Naive thymus-derived CD8-positive, alpha-beta T cell (primary cell): ENCODE data around the gene RPL32. TPM values are rescaled to one million over a fixed set of nuclear protein-coding genes. Genes with fewer than 3 reads are reported as not detected.
"Not testable (repeated sequence)": the region's sequence is repeated elsewhere in the genome, so short reads cannot be mapped to it uniquely, and the experiment has no call there.

Source experiments
- ATAC-seq, 2 donors: fragments of 150-1000 bp; cut with Tn5 transposase in 1 of 2; sonication (Bioruptor Pico), chemical (Tn5 transposase) in 1 of 2; 1 replicate in 1 of 2; 2 replicates in 1 of 2; pipeline ENCODE4 v1.10.0; 2021; ENCODE audit warnings: mild to moderate bottlenecking in 2 of 2, moderate library complexity in 2 of 2
- POLR2A ChIA-PET: fragments of 350-600 bp; sonication (Branson Sonifier 250); formaldehyde crosslinking; loops from one replicate; lab custom pipeline; 2021; ENCODE audit warnings: antibody characterized with exemption; lab: Charles Lee
- DNase-seq, 10 donors: peaks; one replicate each; pipeline versions ENCODE4 v3.0.0 to v3.0.0-alpha.2; 2020 to 2022
- H3K27ac Mint-ChIP-seq, 10 donors: one replicate each; pipeline ENCODE4 v1.8.0; 2020 to 2022; ENCODE audit warnings: mild to moderate bottlenecking in 10 of 10, mixed read lengths in 10 of 10, moderate library complexity in 4 of 10, inconsistent platforms in 1 of 10
- H3K27me3 Mint-ChIP-seq, 5 donors: one replicate each; pipeline ENCODE4 v1.8.0; 2021 to 2022; ENCODE audit warnings: mixed read lengths in 5 of 5
- H3K36me3 Mint-ChIP-seq, 3 donors: one replicate each; pipeline ENCODE4 v1.8.0; 2020 to 2022; ENCODE audit warnings: mixed read lengths in 3 of 3, mild to moderate bottlenecking in 2 of 3, inconsistent platforms in 1 of 3
- H3K4me1 Mint-ChIP-seq, 4 donors: one replicate each; pipeline ENCODE4 v1.8.0; 2021 to 2022; ENCODE audit warnings: mixed read lengths in 4 of 4
- H3K4me3 Mint-ChIP-seq, 10 donors: one replicate each; pipeline ENCODE4 v1.8.0; 2020 to 2022; ENCODE audit warnings: mild to moderate bottlenecking in 10 of 10, mixed read lengths in 10 of 10, moderate library complexity in 6 of 10, inconsistent platforms in 1 of 10
- H3K9me3 Mint-ChIP-seq, 9 donors: one replicate each; pipeline ENCODE4 v1.8.0; 2020 to 2022; ENCODE audit warnings: mixed read lengths in 9 of 9, mild to moderate bottlenecking in 3 of 9, inconsistent platforms in 1 of 9, moderate library complexity in 1 of 9
- polyA plus RNA-seq, 3 donors: library from polyadenylated mRNA; unstranded; fragments of 300-500 nt; fragmentation: Illumina TruSeq; gene quantifications; one replicate each; pipeline ENCODE4 v1.2.3, GENCODE V29; 2021
- total RNA-seq, 8 experiments: library from RNA in 2 of 8; stranded (reverse) in 2 of 8; gene quantifications; one replicate each; pipeline ENCODE4 v1.2.3 and lab custom pipeline; 2021 to 2026

The RPL32 gene
- total and polyA plus RNA-seq, 5 experiments from 2014 or later, result 4,123 to 5,220 (median 4,376) TPM

DNA sequence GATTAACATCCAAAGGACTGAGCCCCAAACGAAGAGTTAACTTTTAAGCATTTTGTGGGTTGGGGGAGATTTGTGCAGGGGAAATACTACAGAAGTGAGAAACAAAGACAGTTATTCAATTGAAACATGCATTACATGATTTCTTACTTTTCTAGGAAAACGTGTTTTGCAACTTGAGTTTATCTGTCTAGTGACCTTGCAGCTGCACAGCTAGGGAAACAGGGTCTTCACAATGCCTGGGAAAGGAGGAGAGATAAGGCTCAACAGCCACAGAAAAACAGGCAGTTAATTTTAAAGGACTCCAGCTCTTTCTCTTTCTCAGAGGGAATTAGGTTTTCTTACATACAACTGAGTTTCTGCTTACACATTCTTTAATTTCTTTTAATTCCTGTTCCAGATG, 37.4 kb upstream of the RPL32 start:
- ATAC-seq, H3K4me1 Mint-ChIP-seq, H3K36me3 Mint-ChIP-seq, H3K4me3 Mint-ChIP-seq, DNase-seq, H3K9me3 Mint-ChIP-seq, POLR2A ChIA-PET: not testable (repeated sequence)
- Mint-ChIP-seq H3K27me3 (peaks cover 6 to 22% (median 14%) of the 10 kb centered on the region in 5 donors), H3K27ac (peak overlapping the region in 1 of 10 donors; percentile 62)

DNA sequence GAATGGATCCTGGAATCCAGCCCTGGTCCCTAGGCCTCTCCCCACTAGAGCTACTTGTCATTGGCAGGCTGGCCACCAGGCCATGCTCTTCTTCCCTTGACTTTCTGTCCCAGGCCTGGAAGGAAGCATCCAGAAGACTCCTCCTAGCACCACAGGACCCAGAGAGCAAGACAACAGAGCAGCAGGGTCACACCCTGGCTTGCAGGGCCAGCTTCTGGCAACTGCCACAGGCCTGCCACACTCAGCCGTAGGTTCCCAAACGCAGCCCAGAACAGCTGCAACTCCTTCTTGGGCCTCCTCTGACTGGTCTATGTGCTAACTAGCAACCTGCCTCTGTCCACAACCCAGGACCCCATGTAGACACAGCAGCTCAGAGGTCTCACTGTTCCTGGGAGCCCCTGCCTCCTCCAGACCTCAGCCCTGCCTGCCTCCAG, 36.8 kb upstream of the RPL32 start:
- Mint-ChIP-seq H3K9me3 (peaks cover 0 to 2% (median 0%) of the 10 kb centered on the region in 9 donors), H3K4me1 (peaks cover 0 to 9% (median 6%) of the 10 kb centered on the region in 4 donors), H3K4me3 (no peak overlapping the region), H3K27me3 (peaks cover 6 to 25% (median 14%) of the 10 kb centered on the region in 5 donors), H3K27ac (no peak overlapping the region), H3K36me3 (no peaks in the 10 kb centered on the region)
- ATAC-seq (no peak), DNase-seq (no peak)
- POLR2A ChIA-PET, result interaction anchor here (0.5 kb wide), 1 partner anchor 50 kb away, joined by 7 read pairs; no protein-coding TSS in a partner anchor

DNA sequence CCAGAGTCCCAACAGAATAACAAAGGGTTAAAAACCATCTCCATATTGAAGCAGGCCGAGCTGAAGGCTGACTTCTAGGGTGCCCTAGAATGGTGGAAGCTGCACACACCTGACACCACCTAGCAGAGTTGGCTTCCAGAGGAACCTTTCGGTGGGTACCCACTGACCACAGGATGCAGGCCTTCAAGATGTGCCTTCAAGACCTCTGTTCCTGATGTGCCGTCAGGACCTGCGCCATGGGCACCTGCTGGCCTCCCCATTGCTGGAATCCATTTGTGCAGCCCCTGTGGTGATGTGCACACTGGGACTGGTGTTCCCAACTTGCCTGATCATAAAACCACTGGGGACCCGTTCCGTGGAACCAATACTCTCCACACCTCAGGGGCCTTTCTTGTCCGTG, 35.7 kb upstream of the RPL32 start:
- H3K27ac Mint-ChIP-seq, result no peak overlapping the region
- no peak overlapping the region for H3K4me3 Mint-ChIP-seq
- no peaks in the 10 kb centered on the region for H3K36me3 Mint-ChIP-seq
- ATAC-seq (no peak), DNase-seq (no peak)
- H3K27me3 Mint-ChIP-seq, result peaks cover 6 to 25% (median 12%) of the 10 kb centered on the region in 5 donors
- peaks cover 0 to 2% (median 0%) of the 10 kb centered on the region in 9 donors for H3K9me3 Mint-ChIP-seq
- POLR2A ChIA-PET, result no interaction called here
- peaks cover 0 to 7% (median 6%) of the 10 kb centered on the region in 4 donors for H3K4me1 Mint-ChIP-seq

DNA sequence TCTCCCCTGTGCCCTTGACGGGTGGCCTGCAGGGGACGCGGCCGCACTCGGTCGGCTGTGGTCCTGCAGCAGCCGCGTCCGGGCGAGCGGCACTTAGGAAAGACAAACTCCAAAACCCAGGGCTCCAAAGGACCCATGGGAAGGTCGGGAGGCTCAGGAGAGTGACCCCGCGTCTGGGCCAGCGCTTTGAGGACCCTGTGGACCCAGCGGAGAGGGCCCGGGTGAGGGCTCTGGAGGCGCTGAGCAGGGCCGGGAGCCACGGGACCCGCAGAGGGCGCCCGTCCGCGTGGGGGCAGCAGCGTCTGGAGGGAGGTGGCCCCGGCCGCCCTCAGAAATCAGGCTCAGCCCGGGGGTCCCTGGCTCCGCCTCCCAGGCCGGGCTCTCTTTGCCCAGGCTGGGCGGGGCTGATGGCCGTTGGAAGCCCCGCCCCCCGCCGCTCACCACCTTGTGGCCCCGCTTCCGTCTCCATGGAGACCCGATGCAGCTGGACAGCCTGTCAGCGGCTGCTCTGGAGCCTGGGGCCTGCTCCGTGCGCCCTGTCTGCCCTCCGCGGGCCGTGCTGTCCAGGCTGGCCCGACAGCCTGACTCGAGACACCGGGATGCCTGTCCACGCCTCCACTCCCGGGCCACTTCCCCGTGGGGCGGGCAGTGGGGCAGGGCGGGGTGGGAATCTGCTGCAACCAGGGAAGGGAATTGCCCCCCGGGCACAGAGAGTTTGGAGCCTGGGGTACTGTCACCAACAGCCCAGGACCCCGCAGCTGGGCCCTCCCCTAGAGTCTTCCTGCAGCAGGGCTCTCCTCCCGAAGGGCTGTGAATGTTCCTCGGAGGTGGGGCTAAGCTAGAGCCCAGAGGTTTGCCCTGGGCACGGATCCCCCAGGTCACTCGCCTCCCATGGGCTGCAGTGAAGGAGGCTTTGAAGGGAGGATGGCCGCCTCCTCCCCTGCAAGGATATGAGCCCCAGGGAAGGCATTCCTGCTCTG, 34.8 kb upstream of the RPL32 start:
- ATAC-seq (peak; percentile 62 to 69), DNase-seq (peak in 5 of 10 donors; percentile 18 to 35 (median 23))
- Mint-ChIP-seq H3K9me3 (no peaks in the 10 kb centered on the region), H3K36me3 (no peaks in the 10 kb centered on the region), H3K4me1 (peaks cover 0 to 6% (median 5%) of the 10 kb centered on the region in 4 donors), H3K4me3 (peak overlapping the region in 2 of 10 donors; percentile 48 to 57), H3K27ac (no peak overlapping the region), H3K27me3 (peaks cover 6 to 25% (median 8%) of the 10 kb centered on the region in 5 donors)
- POLR2A ChIA-PET, result interaction anchor here (0.6 kb wide), 1 partner anchor 25 kb away, joined by 3 read pairs; no protein-coding TSS in a partner anchor

DNA sequence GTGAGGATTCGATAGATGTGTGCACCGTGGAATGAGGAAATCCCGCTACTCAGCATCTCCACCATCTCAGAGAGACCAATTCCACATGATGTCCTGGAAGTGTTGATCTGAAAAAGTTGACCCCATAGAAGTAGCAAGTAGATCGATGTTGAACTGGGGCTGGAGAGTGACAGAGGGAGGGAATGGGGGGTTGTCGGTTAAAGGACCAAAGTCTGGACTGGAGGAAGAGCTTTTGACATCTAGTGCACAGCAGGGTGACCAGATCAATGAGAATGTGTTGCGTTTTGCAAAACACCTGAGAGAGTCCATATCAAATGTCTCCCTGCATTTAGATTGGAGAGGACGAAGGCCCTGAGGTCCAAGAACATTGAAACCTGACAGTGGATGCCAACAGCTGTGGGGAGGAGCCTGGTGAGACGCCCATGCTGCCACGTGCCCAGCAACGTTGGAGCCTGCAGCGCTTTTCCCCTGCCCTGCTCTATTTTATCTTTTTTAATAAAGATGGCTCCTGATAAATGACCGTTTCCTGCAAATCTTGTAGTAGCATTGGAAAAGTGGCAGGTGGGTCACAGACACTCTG, 30.1 kb upstream of the RPL32 start:
- H3K27ac Mint-ChIP-seq, result no peak overlapping the region
- no peaks in the 10 kb centered on the region for H3K9me3 Mint-ChIP-seq
- H3K4me3 Mint-ChIP-seq, result no peak overlapping the region
- POLR2A ChIA-PET, result no interaction called here
- ATAC-seq, result no peak
- peaks cover 12 to 62% (median 23%) of the 10 kb centered on the region in 5 donors for H3K27me3 Mint-ChIP-seq
- H3K36me3 Mint-ChIP-seq, result no peaks in the 10 kb centered on the region
- no peak for DNase-seq
- H3K4me1 Mint-ChIP-seq, result peaks cover 11 to 29% (median 21%) of the 10 kb centered on the region in 4 donors

DNA sequence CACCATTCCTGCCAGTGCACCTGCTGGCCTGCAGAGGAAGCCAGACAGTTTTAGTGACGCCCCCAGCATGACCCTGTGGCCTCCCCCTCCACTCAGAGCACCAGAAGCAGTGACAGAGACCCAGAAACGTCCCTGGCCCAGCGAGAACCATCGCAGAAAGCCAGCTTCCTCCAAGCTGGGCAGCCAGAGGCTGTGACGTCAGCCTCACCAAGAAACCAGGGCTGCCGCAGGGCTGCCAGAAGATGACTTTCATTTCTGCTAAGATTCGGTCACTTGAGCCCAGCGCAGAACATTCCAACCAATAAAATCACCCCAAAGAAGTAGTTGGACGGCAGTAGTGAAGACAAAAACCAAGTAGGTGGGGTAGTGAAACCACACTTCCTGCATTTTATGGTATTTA, 29.6 kb upstream of the RPL32 start:
- Mint-ChIP-seq H3K27ac (peak overlapping the region in 3 of 10 donors; percentile 77 to 83 (median 83)), H3K27me3 (peaks cover 12 to 66% (median 25%) of the 10 kb centered on the region in 5 donors), H3K9me3 (peaks cover 0 to 3% (median 0%) of the 10 kb centered on the region in 9 donors), H3K4me3 (peak overlapping the region in 4 of 10 donors; percentile 12 to 45 (median 26)), H3K36me3 (no peaks in the 10 kb centered on the region), H3K4me1 (peaks cover 11 to 29% (median 21%) of the 10 kb centered on the region in 4 donors)
- ATAC-seq (peak in 1 of 2 donors; percentile 32), DNase-seq (peak in 1 of 10 donors; percentile 15)
- POLR2A ChIA-PET, result no interaction called here

DNA sequence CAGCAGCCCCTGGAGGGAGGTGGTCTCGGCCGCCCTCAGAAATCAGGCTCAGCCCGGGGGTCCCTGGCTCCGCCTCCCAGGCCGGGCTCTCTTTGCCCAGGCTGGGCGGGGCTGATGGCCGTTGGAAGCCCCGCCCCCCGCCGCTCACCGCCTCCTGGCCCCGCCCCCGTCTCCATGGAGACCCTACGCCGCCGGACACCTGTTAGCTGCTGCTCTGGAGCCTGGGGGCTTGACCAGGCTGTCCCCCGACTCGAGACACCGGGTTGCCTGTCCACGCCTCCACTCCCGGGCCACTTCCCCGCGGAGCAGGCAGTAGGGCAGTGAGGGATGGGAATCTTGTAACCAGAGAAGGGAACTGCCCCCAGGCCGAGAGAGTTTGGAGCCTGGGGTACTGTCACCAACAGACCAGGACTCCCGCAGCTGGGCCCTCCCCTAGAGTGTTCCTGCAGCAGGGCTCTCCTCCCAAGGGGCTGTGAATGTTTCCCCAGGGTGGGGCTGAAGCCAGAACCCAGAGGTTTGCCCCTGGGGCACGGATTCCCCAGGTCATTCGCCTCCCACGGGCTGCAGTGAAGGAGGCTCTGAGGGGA, 27.8 kb upstream of the RPL32 start:
- H3K27ac Mint-ChIP-seq, result peak overlapping the region in 1 of 10 donors; percentile 65
- H3K4me1 Mint-ChIP-seq, result peaks cover 13 to 24% (median 15%) of the 10 kb centered on the region in 4 donors
- POLR2A ChIA-PET, result no interaction called here
- peaks cover 0 to 4% (median 0%) of the 10 kb centered on the region in 3 donors for H3K36me3 Mint-ChIP-seq
- ATAC-seq (no peak), DNase-seq (peak in 2 of 10 donors; percentile 18 to 33)
- H3K9me3 Mint-ChIP-seq, result peaks cover 0 to 15% (median 5%) of the 10 kb centered on the region in 9 donors
- H3K27me3 Mint-ChIP-seq, result peaks cover 6 to 56% (median 20%) of the 10 kb centered on the region in 5 donors
- H3K4me3 Mint-ChIP-seq, result peak overlapping the region in 7 of 10 donors; percentile 4 to 92 (median 79)

DNA sequence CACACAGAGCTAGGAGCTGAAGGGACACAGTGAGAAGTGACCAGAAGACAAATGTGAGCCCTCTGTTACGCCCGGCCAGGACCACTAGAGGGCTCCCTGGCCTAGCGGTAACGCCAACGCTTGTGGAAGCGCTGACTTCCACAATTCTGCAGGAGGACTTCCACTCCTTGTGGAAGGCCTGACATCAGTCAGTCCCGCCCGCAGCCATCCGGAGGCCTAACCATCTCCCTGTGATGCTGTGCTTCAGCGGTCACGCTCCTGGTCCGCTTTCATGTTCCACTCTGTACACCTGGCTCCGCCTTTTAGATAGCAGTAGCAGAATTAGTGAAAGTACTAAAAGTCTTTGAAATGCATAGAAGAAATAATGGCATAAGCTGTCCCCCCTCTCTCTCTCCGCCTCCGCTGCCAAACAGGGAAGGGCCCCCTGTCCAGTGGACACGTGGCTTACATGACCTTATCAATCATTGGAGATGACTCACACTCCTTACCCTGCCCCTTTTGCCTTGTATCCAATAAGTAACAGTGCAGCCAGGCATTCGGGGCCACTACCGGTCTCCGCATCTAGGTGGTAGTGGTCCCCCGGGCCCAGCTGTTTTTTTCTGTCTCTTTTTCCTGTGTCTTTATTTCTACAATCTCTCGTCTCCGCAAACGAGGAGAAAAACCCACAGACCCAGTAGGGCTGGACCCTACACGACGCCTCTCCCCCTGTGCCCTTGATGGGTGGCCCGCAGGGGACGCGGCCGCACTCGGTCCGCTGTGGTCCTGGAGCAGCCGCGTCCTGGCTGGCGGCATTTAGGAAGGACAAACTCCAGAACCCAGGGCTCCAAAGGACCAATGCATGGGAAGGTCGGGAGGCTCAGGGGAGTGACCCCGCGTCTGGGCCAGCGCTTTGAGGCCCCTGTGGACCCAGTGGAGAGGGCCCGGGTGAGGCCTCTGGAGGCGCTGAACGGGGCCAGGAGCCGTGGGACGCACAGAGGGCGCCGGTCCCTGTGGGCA, 27.0 kb upstream of the RPL32 start:
- H3K27me3 Mint-ChIP-seq, result peaks cover 6 to 48% (median 20%) of the 10 kb centered on the region in 5 donors
- POLR2A ChIA-PET, result no interaction called here
- peak; percentile 84 to 88 for ATAC-seq

DNA sequence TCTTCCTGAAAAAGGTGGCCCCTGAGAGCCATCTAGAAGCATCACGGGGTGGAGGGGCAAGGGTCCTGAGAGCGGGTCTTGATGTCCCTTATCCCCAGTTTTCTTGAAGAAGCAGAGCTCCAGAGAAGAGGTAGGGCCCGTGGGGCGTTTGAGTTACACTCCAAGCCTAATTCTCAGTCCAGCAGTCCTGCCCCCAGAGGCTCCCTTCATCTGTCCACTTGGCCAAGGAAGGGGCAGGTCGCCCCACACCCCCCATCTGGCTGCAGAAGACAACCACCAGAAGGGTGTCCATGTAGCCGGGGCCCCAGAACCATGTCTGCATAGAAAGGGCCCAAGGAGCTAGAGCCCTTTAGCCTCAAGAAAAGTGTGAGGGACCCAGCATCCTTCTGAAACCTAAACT, 25.5 kb upstream of the RPL32 start:
- peaks cover 0 to 4% (median 0%) of the 10 kb centered on the region in 3 donors for H3K36me3 Mint-ChIP-seq
- no peak for DNase-seq
- peaks cover 13 to 24% (median 15%) of the 10 kb centered on the region in 4 donors for H3K4me1 Mint-ChIP-seq
- no peak overlapping the region for H3K27ac Mint-ChIP-seq
- ATAC-seq, result no peak
- H3K9me3 Mint-ChIP-seq, result peaks cover 0 to 15% (median 5%) of the 10 kb centered on the region in 9 donors
- H3K4me3 Mint-ChIP-seq, result no peak overlapping the region
- H3K27me3 Mint-ChIP-seq, result peaks cover 6 to 48% (median 20%) of the 10 kb centered on the region in 5 donors
- POLR2A ChIA-PET, result no interaction called here

More for the DNA sequence above, 27.0 kb upstream of the RPL32 start:
- Mint-ChIP-seq H3K27ac (peak overlapping the region in 4 of 10 donors; percentile 2 to 78 (median 44)), H3K4me1 (peaks cover 13 to 24% (median 15%) of the 10 kb centered on the region in 4 donors), H3K4me3 (peak overlapping the region; percentile 78 to 93 (median 88)), H3K36me3 (peaks cover 0 to 4% (median 0%) of the 10 kb centered on the region in 3 donors), H3K9me3 (peaks cover 0 to 15% (median 5%) of the 10 kb centered on the region in 9 donors)
- peak; percentile 19 to 70 (median 53) for DNase-seq

DNA sequence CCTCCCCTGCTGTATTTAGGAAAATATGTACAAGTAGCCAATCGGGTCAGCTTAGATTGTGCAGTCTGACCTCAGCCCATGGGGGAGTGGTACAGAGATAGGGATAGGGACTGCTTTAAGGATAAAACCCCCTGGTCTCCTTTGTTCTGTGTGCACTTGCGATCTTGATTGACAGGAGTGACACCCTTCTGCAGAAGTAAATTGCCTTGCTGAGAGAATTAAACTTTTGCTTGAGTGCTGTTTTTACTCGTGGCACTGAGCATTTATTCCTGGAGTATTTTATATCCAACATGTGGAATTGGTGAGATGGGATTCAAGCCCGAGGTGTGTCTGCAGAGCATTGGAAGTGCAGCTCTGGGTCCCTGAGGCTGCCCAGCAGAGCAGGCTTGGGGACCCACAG, 23.9 kb upstream of the RPL32 start:
- H3K9me3 Mint-ChIP-seq, result peaks cover 0 to 15% (median 5%) of the 10 kb centered on the region in 9 donors
- POLR2A ChIA-PET, result no interaction called here
- H3K4me3 Mint-ChIP-seq, result no peak overlapping the region
- H3K36me3 Mint-ChIP-seq, result peaks cover 0 to 4% (median 0%) of the 10 kb centered on the region in 3 donors
- peaks cover 6 to 41% (median 20%) of the 10 kb centered on the region in 5 donors for H3K27me3 Mint-ChIP-seq
- no peak overlapping the region for H3K27ac Mint-ChIP-seq
- DNase-seq (no peak), ATAC-seq (no peak)
- peaks cover 9 to 17% (median 11%) of the 10 kb centered on the region in 4 donors for H3K4me1 Mint-ChIP-seq

DNA sequence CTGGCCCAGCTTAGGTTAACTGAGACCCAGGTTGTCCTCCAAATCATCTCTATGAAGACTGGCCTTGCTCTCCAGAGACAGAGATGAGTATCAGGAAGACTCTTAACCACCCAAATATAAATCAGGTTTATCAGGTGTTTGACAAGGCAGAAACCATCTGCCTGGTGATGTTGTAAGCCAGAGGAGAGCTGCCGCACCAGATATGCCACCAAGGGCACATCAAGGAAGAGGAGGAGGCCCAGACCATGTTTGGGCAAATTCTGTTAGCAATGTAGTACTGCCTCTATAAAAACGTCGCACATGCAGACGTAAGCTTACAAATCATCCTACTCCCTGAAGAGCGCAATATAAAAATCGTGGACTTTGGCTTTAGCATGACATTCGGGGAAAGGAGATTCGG, 21.0 kb upstream of the RPL32 start:
- H3K4me1 Mint-ChIP-seq, result peaks cover 0 to 2% (median 0%) of the 10 kb centered on the region in 4 donors
- DNase-seq, result no peak
- H3K36me3 Mint-ChIP-seq, result peaks cover 0 to 4% (median 0%) of the 10 kb centered on the region in 3 donors

More for the DNA sequence above, 21.0 kb upstream of the RPL32 start:
- H3K9me3 Mint-ChIP-seq, result peaks cover 0 to 15% (median 5%) of the 10 kb centered on the region in 9 donors
- ATAC-seq, result no peak
- H3K27me3 Mint-ChIP-seq, result peaks cover 2 to 16% (median 5%) of the 10 kb centered on the region in 5 donors
- no peak overlapping the region for H3K27ac Mint-ChIP-seq
- no peak overlapping the region for H3K4me3 Mint-ChIP-seq
- POLR2A ChIA-PET, result no interaction called here
